Forelimb muscle (tissue), 1 donor: ENCODE measurements around the gene TPTE. TPM values are rescaled to one million over a fixed set of nuclear protein-coding genes. Genes with fewer than 3 reads are reported as not detected.
"Not testable (repeated sequence)": the region's sequence is repeated elsewhere in the genome, so short reads cannot be mapped to it uniquely, and the experiment has no call there.

Experiments
- DNase-seq: peaks from one replicate; pipeline ENCODE4 v3.0.0-alpha.2; 2013; ENCODE audit warnings: low read depth
- polyA plus RNA-seq: library from polyadenylated mRNA; unstranded; fragments of 120-200 nt; gene quantifications from one replicate; pipeline ENCODE4 v1.2.1, GENCODE V29; 2013; ENCODE audit not compliant: insufficient read length

TPTE gene
- polyA plus RNA-seq: not detected

- no peak for DNase-seq
Observed at GRCh38 chr21:10521091-10521598, at the start of gene TPTE. Gene TPTE (plus strand): TSS chr21:10521583. CDS start chr21:10538724, 17,141 bp downstream.

GRCh38 chr21:10471999-10472398 lies 49.4 kb upstream of the TPTE start:
- DNase-seq: not testable (repeated sequence)

DNA sequence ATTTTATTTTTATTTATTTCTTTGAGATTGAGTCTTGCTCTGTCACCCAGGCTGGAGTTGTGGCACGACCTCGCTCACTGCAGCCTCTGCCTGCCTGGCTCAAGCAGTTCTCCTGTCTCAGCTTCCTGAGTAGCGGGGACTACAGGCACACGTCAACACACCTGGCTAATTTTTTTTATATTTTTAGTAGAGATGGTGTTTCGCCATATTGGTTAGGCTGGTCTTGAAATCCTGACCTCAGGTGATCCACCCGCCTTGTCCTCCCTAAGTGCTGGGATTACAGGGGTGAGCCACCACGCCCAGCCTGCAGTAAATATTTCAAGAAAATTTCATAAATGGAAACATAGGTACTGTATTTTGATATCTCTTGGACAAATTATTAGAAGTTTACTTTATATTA lies 43.6 kb upstream of the TPTE start:
- not testable (repeated sequence) for DNase-seq

DNA sequence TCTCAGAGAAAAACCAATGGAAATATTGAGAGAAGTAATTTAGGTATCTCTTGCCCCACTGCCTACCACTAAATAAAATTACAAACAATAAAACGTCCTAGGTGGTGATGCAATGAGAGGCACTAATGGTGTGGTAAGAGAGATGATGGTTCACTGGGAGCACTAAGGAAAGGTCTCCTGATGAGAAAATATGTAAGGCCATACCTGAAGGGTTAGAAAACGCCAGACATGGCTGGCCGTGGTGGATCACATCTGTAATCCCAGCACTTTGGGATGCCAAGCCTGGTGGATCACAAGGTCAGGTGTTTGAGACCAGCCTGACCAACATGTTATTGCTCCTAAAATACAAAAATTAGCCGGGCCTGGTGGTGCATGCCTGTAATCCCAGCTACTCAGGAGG lies 41.5 kb upstream of the TPTE start:
- not testable (repeated sequence) for DNase-seq

GRCh38 chr21:10484864-10485263 lies 36.5 kb upstream of the TPTE start:
- DNase-seq: not testable (repeated sequence)

- DNase-seq: not testable (repeated sequence)
Observed at GRCh38 chr21:10490453-10490852, 30.9 kb upstream of the TPTE start.

DNA sequence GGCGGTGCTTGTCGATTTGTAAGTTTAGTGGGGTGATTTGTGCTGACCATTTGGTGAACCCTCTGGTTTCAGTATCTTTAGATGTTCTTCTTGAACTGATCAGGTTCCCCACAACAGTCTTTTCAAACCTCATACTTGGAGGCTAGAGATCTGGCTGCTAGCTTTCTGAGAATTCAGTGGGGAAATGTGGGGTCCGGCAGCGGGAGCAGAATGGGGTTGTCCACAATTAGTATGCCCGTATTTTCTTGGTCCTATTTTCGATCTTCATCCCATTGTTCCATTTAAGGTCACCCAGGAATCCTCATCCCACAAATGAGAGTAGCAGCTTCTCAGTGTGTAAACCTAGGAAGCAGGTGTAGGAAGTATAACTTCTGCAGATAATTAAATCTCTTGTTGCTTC lies 10.3 kb upstream of the TPTE start:
- DNase-seq: no peak

DNA sequence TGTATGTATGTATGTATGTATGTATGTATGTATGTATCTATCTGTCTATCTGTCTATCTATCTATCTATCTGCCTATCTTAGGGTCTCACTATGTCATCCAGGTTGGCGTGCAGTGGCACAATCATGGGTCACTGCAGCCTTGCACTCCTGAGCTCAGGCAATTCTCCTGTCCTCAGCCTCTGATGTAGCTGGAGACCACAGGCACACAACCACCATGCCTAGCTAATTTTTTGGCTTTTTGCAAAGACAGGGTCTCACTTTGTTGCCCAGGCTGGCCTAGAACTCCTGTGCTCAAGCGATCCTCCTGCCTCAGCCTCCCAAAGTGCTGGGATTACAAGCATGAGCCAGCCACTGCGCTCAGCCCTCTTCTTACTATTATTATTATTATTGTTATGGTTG lies 4.5 kb upstream of the TPTE start:
- not testable (repeated sequence) for DNase-seq

DNA sequence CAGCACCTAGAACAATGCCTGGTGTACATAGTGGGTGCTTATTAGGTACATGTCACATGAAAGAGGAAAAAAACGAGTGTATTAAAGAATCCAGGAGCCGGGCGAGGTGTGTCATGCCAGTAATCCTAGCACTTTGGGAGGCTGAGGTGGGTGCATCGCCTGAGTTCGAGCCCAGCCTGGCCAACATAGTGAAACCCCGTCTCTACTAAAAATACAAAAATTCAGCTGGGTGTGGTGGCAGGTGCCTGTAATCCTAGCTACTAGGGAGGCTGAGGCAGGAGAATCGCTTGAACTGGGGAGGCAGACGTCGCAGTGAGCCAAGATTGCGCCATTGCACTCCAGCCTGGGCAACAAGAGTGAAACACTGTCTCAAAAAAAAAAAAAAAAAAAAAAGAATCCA lies 3.5 kb upstream of the TPTE start:
- not testable (repeated sequence) for DNase-seq

GRCh38 chr21:10521835-10522500 lies 585 bp downstream of the TPTE start:
- not testable (repeated sequence) for DNase-seq

DNA sequence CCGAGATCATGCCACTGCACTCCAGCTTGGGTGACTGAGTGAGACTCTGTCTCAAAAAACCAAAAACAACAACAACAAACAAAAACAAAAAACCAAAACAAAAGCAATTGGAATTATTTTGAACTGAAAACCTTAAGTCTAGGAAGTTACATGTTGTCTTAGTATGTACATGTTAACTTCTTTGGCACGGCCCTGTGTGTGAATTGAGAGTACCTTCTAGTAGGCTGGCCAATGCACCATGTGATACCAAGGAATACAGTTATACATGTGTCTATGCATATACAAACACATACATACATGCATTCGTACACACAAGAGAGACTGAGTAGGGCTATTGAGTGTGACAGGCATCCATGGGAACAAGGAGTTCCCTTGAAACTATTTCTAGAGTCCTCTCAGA lies 18.6 kb downstream of the TPTE start:
- DNase-seq: no peak

- not testable (repeated sequence) for DNase-seq
Observed at GRCh38 chr21:10544376-10544775, 23.0 kb downstream of the TPTE start.

DNA sequence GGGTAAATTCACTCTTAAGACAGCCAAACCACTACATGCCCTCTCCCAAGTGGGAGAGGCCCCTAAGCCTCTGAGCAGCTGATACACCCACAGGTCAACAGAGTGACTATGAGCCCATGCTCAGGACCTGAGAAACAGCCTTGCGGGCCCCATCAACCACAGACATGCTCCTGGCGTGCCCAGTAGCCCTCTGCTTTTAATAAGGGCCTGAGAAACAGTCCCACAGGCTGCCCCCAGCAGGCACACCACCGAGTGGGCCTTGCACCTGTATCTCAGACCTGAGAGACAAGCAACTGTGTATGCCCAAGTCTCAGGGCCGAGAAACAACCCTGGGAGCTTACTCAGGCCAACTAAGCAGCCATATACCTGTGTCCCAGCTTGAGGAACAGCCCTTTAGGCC lies 26.5 kb downstream of the TPTE start:
- not testable (repeated sequence) for DNase-seq

DNA sequence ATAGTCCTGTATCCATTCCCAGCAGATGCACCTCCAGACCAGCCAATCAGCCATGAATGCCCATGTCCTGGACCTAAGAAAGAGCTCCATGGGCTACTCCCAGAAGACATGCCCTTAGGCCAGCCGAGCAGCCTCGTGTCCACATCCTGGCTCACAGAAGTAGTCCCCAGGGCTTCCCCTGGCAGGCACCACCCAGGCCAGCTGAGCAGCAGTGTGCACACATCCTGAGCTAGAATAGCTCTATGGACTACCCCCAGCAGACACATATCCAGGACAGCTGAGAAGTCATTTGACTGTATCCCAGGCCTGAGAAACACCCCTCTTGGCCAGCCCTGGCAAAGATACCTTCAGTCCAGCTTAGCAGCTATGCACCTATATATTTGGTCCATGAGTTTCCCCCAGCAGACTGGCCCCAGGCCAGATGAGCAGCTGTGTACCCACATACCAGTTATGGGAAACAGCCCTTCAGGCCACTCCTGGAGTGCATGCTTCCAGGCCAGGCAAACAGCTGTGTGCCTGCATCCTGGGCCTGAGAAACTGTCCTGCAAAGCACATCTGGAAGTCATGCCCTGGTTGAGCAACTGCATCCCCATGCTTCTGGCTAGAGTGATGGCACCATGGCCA lies 27.1 kb downstream of the TPTE start:
- not testable (repeated sequence) for DNase-seq

- not testable (repeated sequence) for DNase-seq
Observed at GRCh38 chr21:10570803-10571202, 49.4 kb downstream of the TPTE start.

- DNase-seq: not testable (repeated sequence)
Observed at GRCh38 chr21:10574531-10575310, 53.3 kb downstream of the TPTE start.

GRCh38 chr21:10575311-10575667 lies 53.9 kb downstream of the TPTE start:
- no peak for DNase-seq

GRCh38 chr21:10578910-10579309 lies 57.5 kb downstream of the TPTE start:
- DNase-seq: not testable (repeated sequence)

DNA sequence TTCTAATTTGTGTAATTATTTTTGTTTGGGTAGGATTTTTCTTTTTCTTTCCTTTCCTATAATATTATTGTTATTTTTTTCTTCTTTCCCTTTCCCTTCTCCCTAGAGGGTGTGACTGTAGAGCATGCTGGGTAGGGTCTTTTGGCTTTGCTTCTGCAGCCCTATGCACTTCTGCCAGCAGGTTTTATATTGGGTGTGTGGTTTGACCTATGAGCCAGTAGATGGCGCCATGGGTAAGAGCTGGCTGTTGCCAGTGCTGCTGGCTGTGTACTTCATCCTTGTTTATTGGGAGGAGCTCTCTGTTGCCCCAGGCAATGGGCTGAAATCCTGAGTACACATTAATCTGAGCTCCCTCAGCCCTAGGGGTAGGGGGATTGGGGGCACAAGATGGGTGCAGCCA lies 67.7 kb downstream of the TPTE start:
- not testable (repeated sequence) for DNase-seq

DNA sequence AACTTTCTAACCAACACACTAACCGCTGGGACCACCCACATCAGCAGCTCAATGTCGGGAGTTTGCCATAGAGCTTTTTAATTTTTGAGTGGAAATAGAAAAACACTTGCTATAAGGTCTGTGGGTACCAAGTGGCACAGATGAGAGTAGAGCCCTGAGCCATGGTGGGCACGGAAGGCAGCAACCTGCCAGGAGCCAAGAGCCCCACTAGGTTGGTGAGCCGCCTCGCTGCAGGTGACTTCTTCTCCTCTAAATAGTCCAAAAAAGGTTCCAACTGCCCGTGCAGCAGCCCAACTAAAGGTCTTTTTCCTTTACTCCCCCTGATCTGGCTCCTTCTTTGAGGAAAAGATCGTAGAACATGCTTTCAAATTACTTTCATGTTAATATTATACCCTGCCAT lies 85.7 kb downstream of the TPTE start:
- not testable (repeated sequence) for DNase-seq

DNA sequence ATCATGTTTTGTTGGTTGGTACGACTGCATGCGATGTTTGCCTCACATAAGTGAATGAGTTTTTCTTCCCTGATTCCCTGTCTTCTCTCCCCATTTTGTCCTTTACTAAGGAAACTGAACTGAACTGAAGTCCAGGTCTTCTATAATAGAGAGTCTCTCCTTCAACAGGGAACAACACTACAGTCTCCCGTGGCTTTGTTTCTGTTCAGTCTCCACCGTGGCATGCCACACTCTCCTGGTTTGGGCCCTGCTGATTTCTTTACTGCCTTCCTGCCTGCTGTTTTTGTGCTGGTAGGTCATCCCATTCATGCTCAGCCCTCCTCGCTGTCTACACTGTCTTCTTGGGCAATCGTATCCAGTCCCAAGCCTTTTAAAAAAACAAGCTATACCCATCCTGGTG lies 92.9 kb downstream of the TPTE start:
- DNase-seq: not testable (repeated sequence)

GRCh38 chr21:10616061-10616460 lies 94.7 kb downstream of the TPTE start:
- DNase-seq: not testable (repeated sequence)
